SU-DHL-6 (cell line): ENCODE data around the gene FRAS1.

Experiments used
- H2AFZ ChIP-seq: fragments of 200-600 bp; sonication (generic); 2 replicates; pipeline ENCODE4 v1.6.1; 2014; ENCODE audit warnings: low read depth, mild to moderate bottlenecking, moderate library complexity, mixed read lengths, antibody characterized with exemption, low read length; ENCODE audit not compliant: severe bottlenecking
- H3F3A ChIP-seq: fragments of 200-600 bp; shearing (Covaris generic); 2 replicates; pipeline ENCODE4 v1.6.0; 2016; ENCODE audit warnings: antibody characterized with exemption, mild to moderate bottlenecking; ENCODE audit not compliant: insufficient read depth
- H3K27ac ChIP-seq: fragments of 200-600 bp; sonication (generic); 2 replicates; pipeline ENCODE4 v1.5.1; 2016; ENCODE audit warnings: low read depth, mild to moderate bottlenecking, low read length, moderate library complexity, mixed read lengths
- H3K27me3 ChIP-seq: fragments of 200-600 bp; sonication (generic), shearing (Covaris generic); 2 replicates; pipeline ENCODE4 v1.6.0; 2014; ENCODE audit warnings: mild to moderate bottlenecking, low read length
- H3K36me3 ChIP-seq: fragments of 200-600 bp; sonication (generic); 2 replicates; pipeline ENCODE4 v1.6.1; 2014; ENCODE audit warnings: mild to moderate bottlenecking, low read length, mixed read lengths
- H3K4me2 ChIP-seq: fragments of 300-600, 200-600 bp; shearing (Covaris generic), sonication (generic); 2 replicates; pipeline ENCODE4 v1.6.0; 2014; ENCODE audit warnings: low read length, low read depth, mild to moderate bottlenecking; ENCODE audit not compliant: poor library complexity, severe bottlenecking
- H3K4me3 ChIP-seq: fragments of 200-600 bp; sonication (generic); 2 replicates; pipeline ENCODE4 v1.5.1; 2014; ENCODE audit warnings: antibody characterized with exemption, low read length, mild to moderate bottlenecking, mixed read lengths; ENCODE audit not compliant: insufficient read depth, poor library complexity, severe bottlenecking
- H3K79me2 ChIP-seq: fragments of 200-600 bp; sonication (generic); 2 replicates; pipeline ENCODE4 v1.6.1; 2014; ENCODE audit warnings: mild to moderate bottlenecking, low read length, moderate library complexity; ENCODE audit not compliant: insufficient read depth
- H3K9ac ChIP-seq: fragments of 200-600 bp; sonication (generic); 2 replicates; pipeline ENCODE4 v1.7.0; 2014; ENCODE audit warnings: mild to moderate bottlenecking, low read length
- H3K9me2 ChIP-seq: fragments of 200-600 bp; sonication (generic); replicated peaks from 2 replicates; pipeline ENCODE4 v1.6.1; 2014; ENCODE audit warnings: low read length; ENCODE audit not compliant: insufficient read depth
- H3K9me3 ChIP-seq: fragments of 200-600 bp; sonication (generic); 2 replicates; pipeline ENCODE4 v1.6.1; 2014; ENCODE audit warnings: low read length, mixed read lengths; ENCODE audit not compliant: insufficient read depth
- H4K20me1 ChIP-seq: fragments of 200-600 bp; sonication (generic); 2 replicates; pipeline ENCODE4 v1.6.1; 2014; ENCODE audit warnings: low read depth, mild to moderate bottlenecking, antibody characterized with exemption, low read length, moderate library complexity, mixed read lengths
- EZH2phosphoT487 ChIP-seq: fragments of 200-600 bp; sonication (generic), shearing (Covaris generic); conservative IDR thresholded peaks from 2 replicates; pipeline ENCODE4 v1.6.1; 2018; ENCODE audit warnings: mild to moderate bottlenecking, antibody characterized with exemption, low read length, moderate library complexity, mixed read lengths
- TF ChIP-seq, protein P1 (sequence below): fragments of 200-600 bp; sonication (generic); IDR thresholded peaks from one replicate; pipeline ENCODE4 v1.5.1; 2017; ENCODE audit warnings: antibody characterized with exemption, mild to moderate bottlenecking, low read length, moderate library complexity; ENCODE audit not compliant: insufficient read depth, poor library complexity, severe bottlenecking

The FRAS1 gene

DNA sequence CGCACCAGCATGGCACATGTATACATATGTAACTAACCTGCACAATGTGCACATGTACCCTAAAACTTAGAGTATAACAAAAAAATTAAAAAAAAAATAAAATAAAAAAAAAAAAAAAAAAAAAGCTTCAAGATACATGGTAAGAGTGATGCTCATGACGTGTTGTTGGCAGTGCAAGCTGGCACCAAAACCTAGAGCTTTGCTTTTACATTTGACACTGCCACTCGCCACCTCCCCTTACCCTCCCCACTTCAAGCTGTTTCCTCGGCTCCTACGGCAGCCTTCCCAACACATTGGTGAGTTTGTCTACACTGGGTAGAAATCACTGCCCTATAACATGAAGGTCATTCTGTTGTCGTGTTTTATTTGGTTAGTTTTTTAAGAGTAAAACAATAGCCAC lies 296.8 kb downstream of the FRAS1 start:
- H3K9me2 ChIP-seq = no peaks in the 10 kb centered on the region
- no peak for TF ChIP-seq EZH2phosphoT487
- TF ChIP-seq, protein P1, sequence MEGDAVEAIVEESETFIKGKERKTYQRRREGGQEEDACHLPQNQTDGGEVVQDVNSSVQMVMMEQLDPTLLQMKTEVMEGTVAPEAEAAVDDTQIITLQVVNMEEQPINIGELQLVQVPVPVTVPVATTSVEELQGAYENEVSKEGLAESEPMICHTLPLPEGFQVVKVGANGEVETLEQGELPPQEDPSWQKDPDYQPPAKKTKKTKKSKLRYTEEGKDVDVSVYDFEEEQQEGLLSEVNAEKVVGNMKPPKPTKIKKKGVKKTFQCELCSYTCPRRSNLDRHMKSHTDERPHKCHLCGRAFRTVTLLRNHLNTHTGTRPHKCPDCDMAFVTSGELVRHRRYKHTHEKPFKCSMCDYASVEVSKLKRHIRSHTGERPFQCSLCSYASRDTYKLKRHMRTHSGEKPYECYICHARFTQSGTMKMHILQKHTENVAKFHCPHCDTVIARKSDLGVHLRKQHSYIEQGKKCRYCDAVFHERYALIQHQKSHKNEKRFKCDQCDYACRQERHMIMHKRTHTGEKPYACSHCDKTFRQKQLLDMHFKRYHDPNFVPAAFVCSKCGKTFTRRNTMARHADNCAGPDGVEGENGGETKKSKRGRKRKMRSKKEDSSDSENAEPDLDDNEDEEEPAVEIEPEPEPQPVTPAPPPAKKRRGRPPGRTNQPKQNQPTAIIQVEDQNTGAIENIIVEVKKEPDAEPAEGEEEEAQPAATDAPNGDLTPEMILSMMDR = no peak
- H3K27me3 ChIP-seq = no peaks in the 10 kb centered on the region

DNA sequence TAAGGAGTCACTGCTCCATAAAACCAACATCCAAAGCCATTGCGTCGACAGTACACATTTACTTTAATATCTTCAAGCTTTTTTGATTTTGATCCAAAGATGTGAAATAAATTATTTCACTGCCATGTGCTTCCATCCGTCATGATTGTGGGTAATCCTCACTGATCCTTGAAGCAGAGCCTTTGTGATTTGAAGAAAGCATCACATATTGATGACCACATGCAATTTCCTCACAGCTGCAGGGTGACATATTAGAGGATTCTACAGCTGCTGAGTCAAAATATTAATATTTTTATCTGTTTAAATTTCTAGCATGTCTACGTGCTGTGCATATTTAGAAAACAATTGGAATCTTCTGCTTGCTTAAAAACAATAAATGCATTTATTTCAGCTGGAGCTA lies 297.7 kb downstream of the FRAS1 start:
- H3K27me3 ChIP-seq = no peaks in the 10 kb centered on the region
- no peaks in the 10 kb centered on the region for H3K79me2 ChIP-seq
- H3F3A ChIP-seq = no peaks in the 10 kb centered on the region

More for the DNA sequence above, 296.8 kb downstream of the FRAS1 start:
- Histone ChIP-seq H4K20me1 (no peaks in the 10 kb centered on the region), H3F3A (no peaks in the 10 kb centered on the region), H3K36me3 (no peaks in the 10 kb centered on the region), H3K4me2 (no peak overlapping the region), H3K27ac (no peak overlapping the region), H3K9ac (no peak overlapping the region), H3K4me3 (no peak overlapping the region), H3K79me2 (no peaks in the 10 kb centered on the region), H2AFZ (no peak overlapping the region), H3K9me3 (no peaks in the 10 kb centered on the region)

DNA sequence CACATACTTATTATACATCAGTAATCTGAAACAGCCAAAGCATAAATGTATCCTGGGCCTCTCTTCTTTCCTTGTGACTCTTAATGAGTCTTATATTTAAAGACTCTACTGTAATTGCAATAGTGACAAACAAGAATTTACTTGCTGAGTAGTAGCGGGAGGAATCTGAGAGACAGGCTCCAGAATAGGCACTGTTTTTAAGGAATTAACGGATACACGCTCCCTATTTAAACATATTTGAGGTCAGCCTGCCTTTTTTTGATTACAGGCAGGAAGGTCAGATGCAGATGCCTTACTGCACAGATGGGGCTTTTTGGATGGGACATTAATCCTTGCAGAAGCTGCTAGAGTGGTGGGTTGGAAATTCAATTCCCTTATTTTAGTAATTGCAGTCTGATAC lies 298.2 kb downstream of the FRAS1 start:
- Histone ChIP-seq H4K20me1 (no peaks in the 10 kb centered on the region), H2AFZ (no peak overlapping the region), H3K27ac (no peak overlapping the region), H3K9me3 (no peaks in the 10 kb centered on the region), H3K36me3 (no peaks in the 10 kb centered on the region), H3K79me2 (no peaks in the 10 kb centered on the region), H3K9ac (no peak overlapping the region), H3K9me2 (no peaks in the 10 kb centered on the region), H3K4me3 (no peak overlapping the region), H3K27me3 (no peaks in the 10 kb centered on the region), H3K4me2 (no peak overlapping the region), H3F3A (no peaks in the 10 kb centered on the region)
- no peak for TF ChIP-seq EZH2phosphoT487
- TF ChIP-seq, protein P1 = no peak

More for the DNA sequence above, 297.7 kb downstream of the FRAS1 start:
- Histone ChIP-seq H3K4me2 (no peak overlapping the region), H3K9me3 (no peaks in the 10 kb centered on the region), H3K27ac (no peak overlapping the region), H4K20me1 (no peaks in the 10 kb centered on the region), H3K9ac (no peak overlapping the region), H3K4me3 (no peak overlapping the region), H3K9me2 (no peaks in the 10 kb centered on the region), H2AFZ (no peak overlapping the region), H3K36me3 (no peaks in the 10 kb centered on the region)
- TF ChIP-seq, protein P1 = no peak
- no peak for TF ChIP-seq EZH2phosphoT487
